Measurements from ENCODE around the gene EIF4E. TPM values are rescaled to one million over a fixed set of nuclear protein-coding genes. Genes with fewer than 3 reads are reported as not detected.
"Not testable (repeated sequence)": the region's sequence is repeated elsewhere in the genome, so short reads cannot be mapped to it uniquely, and the experiment has no call there.

Gene EIF4E
- total RNA-seq, 4 donors from 2014 or later, result 68.3 to 112 (median 97.5) TPM

- no peak for ATAC-seq
- WGBS, 2 donors (ENCODE audit: low coverage in 1 of 2), result 54 to 93% methylated on average over 2 to 3 of the region's 3 CpGs
- no peak overlapping the region for H3K27ac ChIP-seq
These were observed 3.6 kb upstream of the EIF4E start for GRCh38 chr4:98932539-98932938.

GRCh38 chr4:98930311-98930865 lies 1.5 kb upstream of the EIF4E start:
- Histone ChIP-seq H3K9me3 (no peaks in the 10 kb centered on the region), H3K4me3 (peak overlapping the region in 1 of 2 donors; percentile 98), H3K27me3 (no peaks in the 10 kb centered on the region), H3K36me3 (peaks cover 0 to 7% of the 10 kb centered on the region in 2 donors), H3K4me1 (peaks cover 0 to 34% (median 3%) of the 10 kb centered on the region in 3 donors), H3K27ac (peak overlapping the region; percentile 66 to 99 (median 95))
- 85% methylated on average over 2 of the region's 2 CpGs; no CpG with 5 or more reads in 1 of the 2 donors for WGBS, 2 donors (ENCODE audit: low coverage in 1 of 2)
- ATAC-seq, result no peak
- no peak for TF ChIP-seq EP300 (IDR thresholded peaks at IDR 0.05)
- TF ChIP-seq POLR2AphosphoS5 (IDR thresholded peaks at IDR 0.05), result no peak
- TF ChIP-seq CTCF (IDR thresholded peaks at IDR 0.05), result no peak
- TF ChIP-seq POLR2A (IDR thresholded peaks at IDR 0.05), result no peak

More at GRCh38 chr4:98932539-98932938, 3.6 kb upstream of the EIF4E start:
- H3K27me3 ChIP-seq, result no peaks in the 10 kb centered on the region
- TF ChIP-seq POLR2A (IDR thresholded peaks at IDR 0.05) (no peak), POLR2AphosphoS5 (IDR thresholded peaks at IDR 0.05) (no peak), CTCF (IDR thresholded peaks at IDR 0.05) (no peak), EP300 (IDR thresholded peaks at IDR 0.05) (no peak)
- no peaks in the 10 kb centered on the region for H3K36me3 ChIP-seq
- no peak overlapping the region for H3K4me3 ChIP-seq
- peaks cover 0 to 16% (median 3%) of the 10 kb centered on the region in 3 donors for H3K4me1 ChIP-seq
- no peaks in the 10 kb centered on the region for H3K9me3 ChIP-seq

- WGBS, 2 donors (ENCODE audit: low coverage in 1 of 2), result 14 to 20% methylated on average over 27 to 35 of the region's 44 CpGs
These were observed 671 bp upstream of the EIF4E start for GRCh38 chr4:98929341-98930267.

GRCh38 chr4:98928131-98928504 lies 815 bp downstream of the EIF4E start:
- peaks cover 0 to 40% (median 3%) of the 10 kb centered on the region in 3 donors for H3K4me1 ChIP-seq
- H3K27ac ChIP-seq, result peak overlapping the region; percentile 73 to 99 (median 95)
- H3K27me3 ChIP-seq, result no peaks in the 10 kb centered on the region
- no peak for TF ChIP-seq POLR2AphosphoS5 (IDR thresholded peaks at IDR 0.05)
- TF ChIP-seq CTCF (IDR thresholded peaks at IDR 0.05), result peak in 1 of 4 experiments; percentile 0
- ATAC-seq, result peak; percentile 42
- H3K9me3 ChIP-seq, result no peaks in the 10 kb centered on the region
- 0% methylated on average over 1 to 6 of the region's 26 CpGs for WGBS, 2 donors (ENCODE audit: low coverage in 1 of 2)
- peaks cover 0 to 8% of the 10 kb centered on the region in 2 donors for H3K36me3 ChIP-seq
- peak overlapping the region; percentile 88 to 98 for H3K4me3 ChIP-seq

More at GRCh38 chr4:98929341-98930267, 671 bp upstream of the EIF4E start:
- no peaks in the 10 kb centered on the region for H3K9me3 ChIP-seq
- peaks cover 0 to 34% (median 3%) of the 10 kb centered on the region in 3 donors for H3K4me1 ChIP-seq
- H3K27ac ChIP-seq, result peak overlapping the region; percentile 66 to 99 (median 95)
- ATAC-seq, result peak; percentile 60
- TF ChIP-seq CTCF (IDR thresholded peaks at IDR 0.05), result peak in 3 of 4 experiments; percentile 8 to 35 (median 34)
- peak in 1 of 2 donors; percentile 23 for TF ChIP-seq POLR2A (IDR thresholded peaks at IDR 0.05)
- peak; percentile 83 for TF ChIP-seq POLR2AphosphoS5 (IDR thresholded peaks at IDR 0.05)
- no peak for TF ChIP-seq EP300 (IDR thresholded peaks at IDR 0.05)
- H3K36me3 ChIP-seq, result peaks cover 0 to 8% of the 10 kb centered on the region in 2 donors
- no peaks in the 10 kb centered on the region for H3K27me3 ChIP-seq
- H3K4me3 ChIP-seq, result peak overlapping the region; percentile 88 to 98

- not testable (repeated sequence) for H3K36me3 ChIP-seq, ATAC-seq, H3K4me3 ChIP-seq, H3K27ac ChIP-seq, H3K9me3 ChIP-seq, H3K27me3 ChIP-seq
- peaks cover 0 to 44% (median 3%) of the 10 kb centered on the region in 3 donors for H3K4me1 ChIP-seq
- WGBS, 2 donors (ENCODE audit: low coverage in 1 of 2), result 92 to 95% methylated on average over 5 to 12 of the region's 15 CpGs
These were observed 2.7 kb downstream of the EIF4E start for GRCh38 chr4:98926257-98926656.

Data from gastroesophageal sphincter (tissue), 4 donors.